SU-DHL-6 (cell line): Measurements from ENCODE around the gene RGS7.

Experiments used
- CTCF ChIP-seq: fragments of 200-600 bp; sonication (generic); IDR thresholded peaks from one replicate; pipeline ENCODE4 v1.5.1; 2017; ENCODE audit warnings: antibody characterized with exemption, mild to moderate bottlenecking, low read length, moderate library complexity; ENCODE audit not compliant: insufficient read depth, poor library complexity, severe bottlenecking
- EZH2phosphoT487 ChIP-seq: fragments of 200-600 bp; sonication (generic), shearing (Covaris generic); conservative IDR thresholded peaks from 2 replicates; pipeline ENCODE4 v1.6.1; 2018; ENCODE audit warnings: mild to moderate bottlenecking, antibody characterized with exemption, low read length, moderate library complexity, mixed read lengths

GRCh38 chr1:241090798-241091197 lies 266.2 kb downstream of the RGS7 start:
- TF ChIP-seq CTCF, result no peak
- no peak for TF ChIP-seq EZH2phosphoT487
